Gastroesophageal sphincter (tissue), 4 donors: ENCODE measurements around the gene ZFYVE28. TPM values are rescaled to one million over a fixed set of nuclear protein-coding genes. Genes with fewer than 3 reads are reported as not detected.

Experiments used
- ATAC-seq: fragments of 150-250 bp; one replicate; pipeline ENCODE4 v1.9.1; 2016; ENCODE audit warnings: mild to moderate bottlenecking, moderate library complexity
- H3K27ac ChIP-seq, 4 donors: fragments of 200-600 bp; sonication (generic) in 3 of 4; 1 replicate in 3 of 4; 2 replicates in 1 of 4; pipeline ENCODE4 v1.5.1; 2016 to 2019
- H3K27me3 ChIP-seq: fragments of 200-600 bp; sonication (generic); one replicate; pipeline ENCODE4 v1.5.1; 2019
- H3K36me3 ChIP-seq, 2 donors: fragments of 200-600 bp; sonication (generic); one replicate each; pipeline ENCODE4 v1.5.1; 2019; ENCODE audit warnings: control low read depth in 1 of 2
- H3K4me1 ChIP-seq, 3 donors: fragments of 200-600 bp; sonication (generic); 1 replicate in 2 of 3; 2 replicates in 1 of 3; pipeline ENCODE4 v1.5.1; 2016 to 2019; ENCODE audit warnings: control low read depth in 2 of 3
- H3K4me3 ChIP-seq, 2 donors: fragments of 200-600 bp; sonication (generic); one replicate each; pipeline ENCODE4 v1.5.1; 2019; ENCODE audit warnings: mild to moderate bottlenecking in 1 of 2, moderate library complexity in 1 of 2
- H3K9me3 ChIP-seq, 3 donors: fragments of 200-600 bp; sonication (generic); one replicate each; pipeline ENCODE4 v1.5.1; 2017 to 2019; ENCODE audit warnings: control low read depth in 2 of 3
- EP300 ChIP-seq: sonication (generic); formaldehyde crosslinking; IDR thresholded peaks from one replicate; pipeline ENCODE4 v1.6.1; 2017; ENCODE audit warnings: antibody characterized with exemption, mild to moderate bottlenecking
- POLR2A ChIP-seq, 2 donors: fragments of 450-650 bp; IDR thresholded peaks; one replicate each; pipeline ENCODE4 v1.6.1; 2017; ENCODE audit warnings: antibody characterized with exemption in 2 of 2, mild to moderate bottlenecking in 2 of 2, moderate library complexity in 1 of 2
- POLR2AphosphoS5 ChIP-seq: sonication (generic); formaldehyde crosslinking; IDR thresholded peaks from one replicate; pipeline ENCODE4 v1.6.1; 2017; ENCODE audit warnings: antibody characterized with exemption
- WGBS, 2 donors: methylation state at CpG; one replicate each; pipeline ENCODE4 v1.1.5; 2018; ENCODE audit warnings: low coverage in 1 of 2; 5-methylcytosine and 5-hydroxymethylcytosine counted together
- total RNA-seq, 4 donors: library from RNA; depleted of rRNA; stranded (reverse); fragments of >200 nt; gene quantifications; one replicate each; pipeline ENCODE4 v1.1.0, GENCODE V29; 2016
- TF ChIP-seq, protein P1 (sequence below), 4 experiments: fragments of 200-600 bp in 2 of 4; fragments of 450-650 bp in 2 of 4; sonication (generic) in 1 of 4; IDR thresholded peaks; one replicate each; pipeline ENCODE4 v1.5.1; 2017 to 2019; ENCODE audit warnings: antibody characterized with exemption in 4 of 4, mild to moderate bottlenecking in 2 of 4, moderate library complexity in 2 of 4

ZFYVE28 gene
- total RNA-seq, 4 donors from 2014 or later: 4.4 to 12.0 (median 8.2) TPM

DNA sequence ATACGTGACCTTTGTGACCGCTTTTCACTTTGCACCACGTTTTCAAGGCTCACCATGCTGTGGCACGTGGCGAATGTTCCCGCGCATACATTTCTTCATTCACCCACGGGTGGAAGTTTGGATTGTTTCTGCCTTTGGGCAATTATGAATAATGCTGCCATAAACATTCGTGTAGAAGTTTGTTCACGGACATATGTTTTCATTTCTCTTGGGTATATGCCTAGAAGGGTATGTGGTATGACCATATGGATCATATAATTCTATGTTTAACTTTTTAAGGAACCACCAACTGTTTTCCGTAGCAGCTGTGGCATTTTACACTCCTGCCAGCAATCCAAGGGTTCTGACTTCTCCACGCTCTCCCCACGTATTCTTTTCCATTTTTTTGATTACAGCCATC lies 95.6 kb downstream of the ZFYVE28 start:
- no peak for TF ChIP-seq POLR2A (IDR thresholded peaks at IDR 0.05)
- TF ChIP-seq EP300: no peak
- H3K9me3 ChIP-seq: peaks cover 0 to 32% (median 0%) of the 10 kb centered on the region in 3 donors
- peaks cover 0 to 14% of the 10 kb centered on the region in 2 donors for H3K36me3 ChIP-seq
- WGBS, 2 donors: 55 to 65% methylated on average over 13 of the region's 13 CpGs
- H3K27ac ChIP-seq: no peak overlapping the region
- H3K27me3 ChIP-seq: no peaks in the 10 kb centered on the region
- no peak overlapping the region for H3K4me3 ChIP-seq
- H3K4me1 ChIP-seq: no peaks in the 10 kb centered on the region
- no peak for ATAC-seq

- Histone ChIP-seq H3K27me3 (no peaks in the 10 kb centered on the region), H3K36me3 (peaks cover 0 to 10% of the 10 kb centered on the region in 2 donors), H3K27ac (no peak overlapping the region), H3K9me3 (peaks cover 0 to 26% (median 0%) of the 10 kb centered on the region in 3 donors), H3K4me1 (no peaks in the 10 kb centered on the region), H3K4me3 (no peak overlapping the region)
- 80 to 100% methylated on average over 1 to 2 of the region's 10 CpGs for WGBS, 2 donors
- TF ChIP-seq, protein P1, sequence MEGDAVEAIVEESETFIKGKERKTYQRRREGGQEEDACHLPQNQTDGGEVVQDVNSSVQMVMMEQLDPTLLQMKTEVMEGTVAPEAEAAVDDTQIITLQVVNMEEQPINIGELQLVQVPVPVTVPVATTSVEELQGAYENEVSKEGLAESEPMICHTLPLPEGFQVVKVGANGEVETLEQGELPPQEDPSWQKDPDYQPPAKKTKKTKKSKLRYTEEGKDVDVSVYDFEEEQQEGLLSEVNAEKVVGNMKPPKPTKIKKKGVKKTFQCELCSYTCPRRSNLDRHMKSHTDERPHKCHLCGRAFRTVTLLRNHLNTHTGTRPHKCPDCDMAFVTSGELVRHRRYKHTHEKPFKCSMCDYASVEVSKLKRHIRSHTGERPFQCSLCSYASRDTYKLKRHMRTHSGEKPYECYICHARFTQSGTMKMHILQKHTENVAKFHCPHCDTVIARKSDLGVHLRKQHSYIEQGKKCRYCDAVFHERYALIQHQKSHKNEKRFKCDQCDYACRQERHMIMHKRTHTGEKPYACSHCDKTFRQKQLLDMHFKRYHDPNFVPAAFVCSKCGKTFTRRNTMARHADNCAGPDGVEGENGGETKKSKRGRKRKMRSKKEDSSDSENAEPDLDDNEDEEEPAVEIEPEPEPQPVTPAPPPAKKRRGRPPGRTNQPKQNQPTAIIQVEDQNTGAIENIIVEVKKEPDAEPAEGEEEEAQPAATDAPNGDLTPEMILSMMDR (IDR thresholded peaks at IDR 0.05): no peak
- no peak for TF ChIP-seq POLR2A (IDR thresholded peaks at IDR 0.05)
- ATAC-seq: no peak
Measured at GRCh38 chr4:2322227-2322626, 96.2 kb downstream of the ZFYVE28 start.

DNA sequence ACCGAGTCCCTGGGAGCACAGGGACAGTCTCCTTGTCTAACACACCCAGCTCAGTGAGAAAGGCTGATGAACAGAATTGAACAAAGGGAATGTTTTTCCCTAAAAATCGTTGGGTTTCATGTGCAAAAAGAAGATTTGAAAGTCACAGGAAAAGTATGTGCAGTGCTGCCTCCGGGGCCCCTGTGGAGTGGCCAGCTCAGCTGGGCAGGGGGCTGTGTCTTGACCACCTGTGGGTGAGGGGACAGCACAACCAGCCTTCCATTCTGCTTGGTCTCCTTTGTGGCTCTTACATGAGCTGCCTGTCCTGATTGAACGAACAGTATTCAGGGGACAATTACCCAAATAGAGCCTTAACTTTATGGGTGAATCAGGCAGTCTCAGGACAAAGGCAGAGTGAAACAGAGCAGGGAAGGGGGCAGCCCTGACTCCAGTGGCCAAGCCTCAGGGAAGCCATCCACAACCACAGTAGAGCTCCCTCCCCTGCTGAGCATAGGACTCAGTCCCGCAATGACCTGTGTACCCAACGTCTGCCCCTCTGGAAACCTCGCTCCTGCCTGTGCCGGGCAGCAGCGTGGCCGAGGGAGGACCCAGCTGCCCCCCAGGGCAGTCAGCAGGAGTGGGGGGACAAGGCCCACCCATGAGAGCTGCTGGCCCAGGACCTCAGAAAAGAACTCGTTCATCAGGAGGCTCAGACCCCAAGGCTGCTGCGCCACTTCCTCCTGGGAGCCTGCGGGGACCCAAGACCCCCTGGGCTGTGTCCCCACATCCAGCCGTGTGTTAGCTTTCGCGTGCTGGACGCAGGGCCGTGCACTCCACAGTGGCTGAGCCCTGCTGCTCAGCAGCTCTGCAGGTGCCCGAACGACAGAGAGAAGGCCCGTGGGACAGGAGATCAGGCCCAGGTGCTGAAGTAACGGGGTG lies 96.9 kb downstream of the ZFYVE28 start:
- peaks cover 0 to 19% (median 0%) of the 10 kb centered on the region in 3 donors for H3K9me3 ChIP-seq
- no peak overlapping the region for H3K4me3 ChIP-seq
- H3K36me3 ChIP-seq: peaks cover 0 to 10% of the 10 kb centered on the region in 2 donors
- H3K4me1 ChIP-seq: no peaks in the 10 kb centered on the region
- H3K27ac ChIP-seq: no peak overlapping the region
- H3K27me3 ChIP-seq: no peaks in the 10 kb centered on the region
- ATAC-seq: no peak
- 43% methylated on average over 2 of the region's 22 CpGs; no CpG with 5 or more reads in 1 of the 2 donors for WGBS, 2 donors
- TF ChIP-seq EP300 (no peak), POLR2AphosphoS5 (no peak), POLR2A (IDR thresholded peaks at IDR 0.05) (no peak)
- TF ChIP-seq, protein P1 (IDR thresholded peaks at IDR 0.05): no peak

DNA sequence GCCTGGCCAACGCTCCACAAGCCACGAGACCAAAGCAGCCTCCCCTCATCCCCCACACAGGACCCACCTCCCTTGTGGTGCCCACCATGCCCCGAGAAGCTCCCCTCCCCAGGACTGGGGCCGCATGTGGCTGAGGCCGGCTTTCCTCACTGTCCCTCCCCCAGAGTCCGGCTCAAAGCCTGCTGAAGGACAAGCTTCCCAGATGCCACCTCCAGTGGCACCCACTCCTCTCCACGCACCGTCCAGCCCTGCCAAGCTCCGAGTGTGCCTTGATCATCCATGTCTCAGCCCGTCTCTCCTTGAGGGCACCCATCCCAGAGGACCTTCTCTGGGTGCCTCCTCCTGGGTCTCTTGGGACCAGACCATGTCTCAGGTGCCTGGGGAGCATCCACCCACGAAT lies 97.7 kb downstream of the ZFYVE28 start:
- TF ChIP-seq, protein P1 (IDR thresholded peaks at IDR 0.05): no peak
- TF ChIP-seq POLR2A (IDR thresholded peaks at IDR 0.05) (no peak), EP300 (no peak)
- peaks cover 0 to 10% of the 10 kb centered on the region in 2 donors for H3K36me3 ChIP-seq
- H3K27ac ChIP-seq: no peak overlapping the region
- H3K4me3 ChIP-seq: no peak overlapping the region
- ATAC-seq: no peak
- H3K4me1 ChIP-seq: no peaks in the 10 kb centered on the region
- WGBS, 2 donors: 83% methylated on average over 5 of the region's 11 CpGs; no CpG with 5 or more reads in 1 of the 2 donors
- H3K27me3 ChIP-seq: no peaks in the 10 kb centered on the region
- peaks cover 0 to 11% (median 0%) of the 10 kb centered on the region in 3 donors for H3K9me3 ChIP-seq

DNA sequence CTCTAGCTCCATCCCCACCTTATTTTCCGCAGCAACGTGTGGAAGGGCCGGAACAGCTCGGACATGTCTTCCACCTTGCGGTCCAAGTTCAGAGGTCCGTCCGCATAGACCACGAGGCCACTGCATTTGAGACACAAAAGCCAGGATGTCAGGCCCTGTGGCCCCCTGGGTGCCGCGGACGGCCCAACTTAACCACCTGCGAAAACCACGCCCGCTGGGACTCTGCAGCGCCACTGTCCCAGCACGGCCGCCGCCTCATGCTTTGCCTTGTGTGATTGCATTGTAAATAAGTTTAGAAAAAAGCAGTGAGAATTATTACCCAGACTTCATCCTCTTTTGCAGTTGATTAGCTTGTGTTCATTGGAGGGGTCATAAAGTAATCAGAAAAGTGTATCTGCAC lies 98.3 kb downstream of the ZFYVE28 start:
- H3K4me3 ChIP-seq: no peak overlapping the region
- 100% methylated on average over 3 of the region's 18 CpGs for WGBS, 2 donors
- TF ChIP-seq EP300 (no peak), POLR2AphosphoS5 (no peak), POLR2A (IDR thresholded peaks at IDR 0.05) (no peak)
- TF ChIP-seq, protein P1 (IDR thresholded peaks at IDR 0.05): no peak
- peaks cover 0 to 10% of the 10 kb centered on the region in 2 donors for H3K36me3 ChIP-seq
- no peak overlapping the region for H3K27ac ChIP-seq
- H3K4me1 ChIP-seq: no peaks in the 10 kb centered on the region
- H3K27me3 ChIP-seq: no peaks in the 10 kb centered on the region
- no peak for ATAC-seq
- peaks cover 0 to 12% (median 0%) of the 10 kb centered on the region in 3 donors for H3K9me3 ChIP-seq
